ENCODE data around the gene TRIM63.

Gene TRIM63

DNA sequence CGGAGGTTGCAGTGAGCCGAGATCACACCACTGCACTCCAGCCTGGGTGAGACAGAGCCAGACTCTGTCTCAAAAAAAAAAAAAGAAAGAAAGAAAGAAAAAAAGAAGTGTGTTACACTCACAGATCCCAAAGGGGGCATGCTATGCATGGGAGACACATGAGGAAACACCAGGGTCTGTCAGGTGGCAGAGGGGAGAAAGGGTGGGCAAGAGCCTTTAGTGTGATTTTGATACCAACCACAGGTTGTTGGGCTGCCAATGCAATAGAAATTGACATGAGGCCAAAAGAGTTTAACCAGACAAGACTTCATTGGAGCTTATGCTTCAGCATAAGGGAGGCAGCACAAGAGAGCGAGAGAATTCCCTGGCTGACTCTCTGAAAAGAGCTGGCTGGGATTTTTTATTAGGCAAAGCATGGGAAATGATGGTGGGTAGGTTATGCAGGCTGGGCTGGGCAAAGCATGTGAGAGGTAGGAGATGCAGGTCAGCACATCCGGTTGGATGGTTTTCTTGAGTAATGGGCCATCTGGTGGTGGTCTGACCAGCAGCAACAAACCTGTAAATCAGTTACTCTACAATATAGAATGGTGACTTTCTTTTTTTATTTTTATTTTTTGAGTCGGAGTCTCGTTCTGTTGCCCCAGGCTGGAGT is 57.5 kb downstream of the TRIM63 start:
- no peak overlapping the region for H3K27ac ChIP-seq
- TF ChIP-seq, protein P1, sequence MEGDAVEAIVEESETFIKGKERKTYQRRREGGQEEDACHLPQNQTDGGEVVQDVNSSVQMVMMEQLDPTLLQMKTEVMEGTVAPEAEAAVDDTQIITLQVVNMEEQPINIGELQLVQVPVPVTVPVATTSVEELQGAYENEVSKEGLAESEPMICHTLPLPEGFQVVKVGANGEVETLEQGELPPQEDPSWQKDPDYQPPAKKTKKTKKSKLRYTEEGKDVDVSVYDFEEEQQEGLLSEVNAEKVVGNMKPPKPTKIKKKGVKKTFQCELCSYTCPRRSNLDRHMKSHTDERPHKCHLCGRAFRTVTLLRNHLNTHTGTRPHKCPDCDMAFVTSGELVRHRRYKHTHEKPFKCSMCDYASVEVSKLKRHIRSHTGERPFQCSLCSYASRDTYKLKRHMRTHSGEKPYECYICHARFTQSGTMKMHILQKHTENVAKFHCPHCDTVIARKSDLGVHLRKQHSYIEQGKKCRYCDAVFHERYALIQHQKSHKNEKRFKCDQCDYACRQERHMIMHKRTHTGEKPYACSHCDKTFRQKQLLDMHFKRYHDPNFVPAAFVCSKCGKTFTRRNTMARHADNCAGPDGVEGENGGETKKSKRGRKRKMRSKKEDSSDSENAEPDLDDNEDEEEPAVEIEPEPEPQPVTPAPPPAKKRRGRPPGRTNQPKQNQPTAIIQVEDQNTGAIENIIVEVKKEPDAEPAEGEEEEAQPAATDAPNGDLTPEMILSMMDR (conservative IDR thresholded peaks at IDR 0.05), result peak; percentile 47

DNA sequence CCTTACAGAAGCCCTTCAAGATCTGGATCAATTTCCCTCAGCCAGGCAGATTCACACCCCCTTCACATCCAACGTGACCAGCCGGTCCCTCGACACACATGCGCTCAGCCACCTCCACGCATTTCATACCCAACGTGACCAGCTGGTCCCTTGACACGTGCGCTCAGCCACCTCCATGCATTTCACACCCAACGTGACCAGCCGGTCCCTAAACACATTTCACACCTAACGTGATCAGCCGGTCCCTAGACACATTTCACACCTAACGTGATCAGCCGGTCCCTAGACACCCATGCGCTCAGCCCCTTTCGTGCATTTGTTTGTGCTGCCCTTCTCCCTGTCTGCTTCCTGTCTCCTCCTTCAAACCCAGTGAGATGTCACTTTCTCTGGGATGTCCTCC is 60.7 kb downstream of the TRIM63 start:
- TF ChIP-seq, protein P1 (conservative IDR thresholded peaks at IDR 0.05), result no peak
- no peak overlapping the region for H3K27ac ChIP-seq

DNA sequence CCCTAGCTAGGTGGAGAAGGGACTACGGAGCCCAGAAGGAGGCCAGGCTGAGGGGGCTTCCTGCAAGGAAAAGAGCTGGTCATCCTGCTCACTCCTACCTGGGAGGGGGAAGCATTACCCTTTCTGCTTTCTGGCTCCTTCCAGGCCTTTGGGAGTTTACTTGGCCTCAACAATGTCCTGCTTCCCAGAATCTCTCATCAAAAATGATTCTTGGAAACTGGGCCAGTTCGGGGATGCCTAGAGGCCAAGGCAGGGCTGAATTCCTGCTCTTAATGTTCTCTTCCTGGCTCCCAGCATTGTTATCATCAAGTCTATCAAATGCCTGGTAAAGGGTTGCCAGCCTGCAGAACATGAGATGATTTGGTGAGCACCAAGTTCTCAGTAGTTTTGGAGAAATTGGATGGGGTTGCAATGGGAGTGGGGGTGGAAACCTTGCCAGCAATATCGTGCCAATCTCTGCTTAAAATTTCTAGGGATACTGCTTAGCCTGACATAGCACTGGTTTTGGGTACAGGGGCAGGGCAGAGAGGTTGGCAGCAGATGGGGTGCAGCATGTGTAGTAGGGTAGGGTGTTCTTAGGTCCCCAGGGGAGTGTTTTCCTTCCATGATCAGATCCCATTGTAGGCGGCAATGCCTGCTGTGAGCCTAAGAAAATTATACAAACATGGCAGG is 61.9 kb downstream of the TRIM63 start:
- TF ChIP-seq, protein P1 (conservative IDR thresholded peaks at IDR 0.05), result no peak
- H3K27ac ChIP-seq, result no peak overlapping the region

DNA sequence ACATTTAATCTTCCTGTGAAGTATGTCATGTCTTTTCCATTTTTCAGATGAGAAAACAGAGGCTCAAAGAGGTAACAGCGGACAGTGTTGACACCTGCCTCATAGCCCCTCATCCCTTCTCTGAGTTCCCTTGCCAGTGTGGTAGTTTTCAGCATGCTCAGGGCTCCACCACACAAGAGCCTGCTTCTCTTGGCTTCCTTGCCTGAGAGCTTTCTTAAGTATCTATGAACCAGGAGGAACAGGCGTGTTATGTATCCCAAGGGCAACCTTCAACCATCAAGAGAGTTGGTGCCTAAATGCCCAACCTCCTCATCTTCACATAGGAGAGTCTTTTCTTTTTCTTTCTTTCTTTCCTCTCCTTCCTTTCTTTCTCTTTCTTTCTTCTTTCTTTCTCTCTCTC is 63.7 kb downstream of the TRIM63 start:
- no peak overlapping the region for H3K27ac ChIP-seq
- TF ChIP-seq, protein P1 (conservative IDR thresholded peaks at IDR 0.05), result no peak

DNA sequence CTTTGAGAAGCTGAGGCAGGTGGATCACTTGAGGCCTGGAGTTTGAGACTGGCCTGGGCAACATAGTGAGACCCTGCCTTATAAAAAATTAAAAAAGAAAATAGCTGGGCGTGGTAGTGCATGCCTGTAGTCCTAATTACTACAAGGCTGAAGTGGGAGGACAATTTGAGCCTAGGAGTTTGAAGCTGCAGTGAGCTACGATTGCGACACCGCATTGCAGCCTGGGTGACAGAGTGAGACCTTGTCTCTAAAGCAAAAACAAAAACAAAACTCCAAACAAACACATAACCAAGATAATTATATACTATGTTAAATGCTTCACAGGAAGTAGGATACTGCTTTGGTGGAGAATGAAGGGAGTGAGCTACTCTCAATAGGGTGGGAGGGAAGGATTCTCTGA is 64.2 kb downstream of the TRIM63 start:
- H3K27ac ChIP-seq, result no peak overlapping the region
- TF ChIP-seq, protein P1 (conservative IDR thresholded peaks at IDR 0.05), result no peak
